ENCODE measurements around the gene BACE2.

- TF ChIP-seq CTCF (IDR thresholded peaks at IDR 0.05; ENCODE audit: insufficient read depth, low read depth, low read length) (no peak), EZH2 (IDR thresholded peaks at IDR 0.05; ENCODE audit: insufficient read depth, low read length) (no peak)
Observed at GRCh38 chr21:41260428-41260827, 92.5 kb downstream of the BACE2 start.
